NCI-H510A (cell line): ENCODE measurements around the gene UBASH3B.

Experiments used
- DNase-seq: peaks from one replicate; lab custom pipeline; 2025; lab: John Stamatoyannopoulos, UW

UBASH3B gene

GRCh38 chr11:122732342-122733315 is 77.1 kb downstream of the UBASH3B start:
- no peak for DNase-seq

GRCh38 chr11:122733318-122733717 is 77.8 kb downstream of the UBASH3B start:
- DNase-seq, result no peak

- DNase-seq, result no peak
These were observed 79.5 kb downstream of the UBASH3B start for GRCh38 chr11:122734848-122735496.

GRCh38 chr11:122737951-122738693 is 82.6 kb downstream of the UBASH3B start:
- no peak for DNase-seq

GRCh38 chr11:122741613-122742300 is 86.2 kb downstream of the UBASH3B start:
- no peak for DNase-seq

GRCh38 chr11:122742301-122743018 is 86.9 kb downstream of the UBASH3B start:
- DNase-seq, result no peak

GRCh38 chr11:122743097-122743741 is 87.7 kb downstream of the UBASH3B start:
- DNase-seq, result no peak

GRCh38 chr11:122743949-122744348 is 88.4 kb downstream of the UBASH3B start:
- DNase-seq, result no peak

GRCh38 chr11:122744357-122744756 is 88.8 kb downstream of the UBASH3B start:
- no peak for DNase-seq

- no peak for DNase-seq
These were observed 89.6 kb downstream of the UBASH3B start for GRCh38 chr11:122745111-122745510.

- DNase-seq, result no peak
These were observed 90.5 kb downstream of the UBASH3B start for GRCh38 chr11:122746050-122746478.

GRCh38 chr11:122746611-122747244 is 91.2 kb downstream of the UBASH3B start:
- DNase-seq, result no peak

- DNase-seq, result no peak
These were observed 91.8 kb downstream of the UBASH3B start for GRCh38 chr11:122747351-122747781.

- no peak for DNase-seq
These were observed 93.6 kb downstream of the UBASH3B start for GRCh38 chr11:122749005-122749687.

- DNase-seq, result no peak
These were observed 94.5 kb downstream of the UBASH3B start for GRCh38 chr11:122750049-122750448.

GRCh38 chr11:122751292-122752070 is 96.0 kb downstream of the UBASH3B start:
- no peak for DNase-seq

GRCh38 chr11:122754028-122754427 is 98.5 kb downstream of the UBASH3B start:
- DNase-seq, result no peak

- no peak for DNase-seq
These were observed 99.2 kb downstream of the UBASH3B start for GRCh38 chr11:122754553-122755322.
